HG02623 (cell line): ENCODE measurements around the gene MAPK6.
"Not testable (repeated sequence)": the region's sequence is repeated elsewhere in the genome, so short reads cannot be mapped to it uniquely, and the experiment has no call there.

ENCODE experiments used
- ATAC-seq: cut with Tn5 transposase; IDR thresholded peaks from one replicate; pipeline ENCODE4 v1.9.1; 2021; ENCODE audit warnings: moderate library complexity; ENCODE audit not compliant: unreplicated experiment

Gene MAPK6

DNA sequence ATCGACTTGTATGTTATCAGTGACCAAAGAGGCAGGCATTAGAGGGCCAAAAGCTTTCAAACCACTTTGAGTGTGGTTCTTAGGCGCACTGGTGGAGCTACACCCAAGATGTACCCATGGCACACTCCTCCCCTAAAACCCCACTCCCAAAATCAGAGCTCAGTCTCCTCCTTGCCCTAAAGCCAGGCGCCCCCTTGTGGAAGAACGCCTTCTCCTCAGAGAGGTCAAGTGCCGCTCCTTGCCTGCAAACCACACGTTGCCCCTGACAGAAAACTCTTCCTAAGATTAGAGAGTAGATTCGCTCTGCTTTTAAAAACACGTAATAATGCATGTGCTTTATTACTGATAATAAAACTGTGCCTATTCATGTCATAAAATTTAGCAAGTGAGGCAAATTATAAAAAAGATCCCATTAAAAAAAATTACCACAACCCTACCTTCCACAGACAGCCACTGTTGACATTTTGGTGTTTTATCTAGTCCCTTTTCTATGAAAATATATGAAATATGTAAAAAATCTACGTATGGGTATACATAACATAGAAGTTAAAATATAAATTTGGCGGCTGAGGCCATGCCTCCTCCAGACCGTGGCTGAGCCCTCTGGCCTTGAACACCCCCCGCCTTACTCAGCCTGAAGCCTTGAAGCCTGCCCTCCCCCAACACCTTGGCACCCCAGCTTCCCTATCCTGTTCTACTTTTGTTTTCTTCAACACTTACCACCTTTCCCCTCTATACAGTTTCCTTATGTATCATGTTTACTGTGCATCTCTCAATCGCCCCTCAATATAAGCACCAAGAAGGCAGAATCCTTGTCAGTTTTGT lies 60.1 kb downstream of the MAPK6 start:
- ATAC-seq: no peak

DNA sequence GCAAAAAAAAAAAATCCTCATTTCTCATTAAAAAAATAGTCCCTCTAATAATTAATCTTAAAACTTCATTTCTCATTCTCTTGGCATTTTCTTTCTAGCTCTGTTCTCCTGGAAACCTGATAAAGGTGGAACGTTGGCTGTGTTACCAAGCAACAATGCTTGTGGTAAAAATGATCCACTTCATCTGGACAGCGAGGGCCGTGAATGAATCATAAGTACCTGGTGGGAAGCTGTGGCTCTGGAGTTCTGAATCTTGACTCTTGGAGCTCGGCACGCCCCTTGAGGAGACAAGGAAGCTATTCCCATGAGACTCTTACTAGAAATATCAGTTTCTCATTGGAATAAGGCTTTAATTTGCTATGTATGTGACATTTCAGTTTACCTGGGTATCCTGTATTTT lies 61.0 kb downstream of the MAPK6 start:
- ATAC-seq: no peak

DNA sequence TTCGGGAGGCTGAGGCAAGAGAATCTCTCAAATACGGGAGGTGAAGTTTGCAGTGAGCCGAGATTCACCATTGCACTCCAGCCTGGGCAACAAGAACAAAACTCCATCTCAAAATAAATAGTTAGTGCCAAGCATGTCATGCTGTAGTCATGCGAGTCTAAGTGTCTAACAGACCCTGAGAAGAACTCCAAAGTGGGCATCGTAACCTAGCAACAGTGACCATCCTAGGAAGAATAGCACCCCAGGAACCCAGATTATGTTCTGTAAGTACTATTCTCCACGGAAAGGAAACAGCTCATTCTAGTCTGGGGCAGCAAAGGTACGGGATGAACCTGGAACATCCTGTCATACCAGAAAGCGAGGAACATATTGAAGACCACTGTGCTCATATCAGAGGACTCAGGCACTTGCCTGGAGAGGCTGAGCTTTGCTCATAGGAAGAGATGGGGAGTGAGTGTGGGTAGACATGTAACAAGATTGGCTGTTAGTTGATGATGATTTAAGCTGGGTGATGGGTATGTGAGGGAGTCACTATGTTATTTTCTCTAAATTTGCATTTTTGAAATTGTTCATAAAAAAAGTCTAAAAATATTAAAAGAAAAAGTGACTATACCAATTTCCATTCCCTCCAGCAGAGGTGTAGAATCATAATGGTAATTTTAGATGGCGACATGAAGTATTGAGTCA lies 61.8 kb downstream of the MAPK6 start:
- ATAC-seq: no peak

DNA sequence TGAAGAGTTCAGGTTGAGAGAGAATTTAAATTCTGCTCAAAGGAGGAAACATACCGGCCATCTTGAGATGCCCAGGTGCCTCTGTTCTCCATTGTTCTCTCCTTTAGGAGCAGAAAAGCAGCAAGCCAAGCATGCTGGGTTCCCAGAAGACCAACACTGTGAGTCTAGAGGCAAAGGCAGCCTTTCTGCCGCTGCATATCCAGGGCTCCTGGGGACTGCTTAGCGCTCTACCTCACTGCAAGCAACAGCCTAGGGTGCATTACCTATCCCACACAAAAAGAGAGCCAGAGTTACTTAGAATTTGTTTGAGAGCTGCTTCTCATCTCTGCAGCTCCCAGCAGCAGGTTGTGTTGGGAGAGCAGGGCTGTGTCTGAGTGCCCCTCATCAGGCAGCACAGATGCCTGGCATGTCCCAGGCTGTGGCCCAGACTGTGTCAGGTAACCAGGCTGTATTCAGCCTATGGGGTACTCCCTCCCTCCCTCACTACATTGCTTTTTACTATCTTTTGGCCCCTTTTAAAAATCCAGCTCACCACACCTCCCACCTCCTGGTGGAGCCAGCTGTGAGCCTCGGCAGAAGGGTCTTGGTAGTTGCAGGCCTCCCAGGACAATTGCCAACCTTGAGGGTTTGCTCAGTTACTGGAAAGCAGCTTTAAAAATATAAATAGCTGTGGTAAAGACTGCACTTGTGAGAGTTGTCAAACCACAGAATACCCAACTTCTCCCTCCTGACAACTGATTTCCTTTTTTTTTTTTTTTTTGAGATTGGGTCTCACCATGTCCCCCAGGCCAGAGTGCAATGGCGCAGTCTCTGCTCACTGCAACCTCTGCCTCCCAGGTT lies 63.4 kb downstream of the MAPK6 start:
- peak; percentile 69 for ATAC-seq

DNA sequence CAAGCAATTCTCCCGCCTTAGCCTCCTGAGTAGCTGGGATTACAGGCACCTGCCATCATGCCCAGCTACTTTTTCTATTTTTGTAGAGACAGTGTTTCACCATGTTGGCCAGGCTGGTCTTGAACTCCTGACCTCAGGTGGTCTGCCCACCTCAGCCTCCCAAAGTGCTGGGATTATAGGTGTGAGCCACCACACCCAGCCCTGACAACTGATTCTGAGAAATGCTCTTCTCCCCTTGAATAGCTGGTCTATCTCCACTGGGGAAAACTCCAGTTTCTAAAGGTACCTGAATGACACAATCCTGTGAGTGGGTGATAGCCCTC lies 64.0 kb downstream of the MAPK6 start:
- ATAC-seq: peak; percentile 20

DNA sequence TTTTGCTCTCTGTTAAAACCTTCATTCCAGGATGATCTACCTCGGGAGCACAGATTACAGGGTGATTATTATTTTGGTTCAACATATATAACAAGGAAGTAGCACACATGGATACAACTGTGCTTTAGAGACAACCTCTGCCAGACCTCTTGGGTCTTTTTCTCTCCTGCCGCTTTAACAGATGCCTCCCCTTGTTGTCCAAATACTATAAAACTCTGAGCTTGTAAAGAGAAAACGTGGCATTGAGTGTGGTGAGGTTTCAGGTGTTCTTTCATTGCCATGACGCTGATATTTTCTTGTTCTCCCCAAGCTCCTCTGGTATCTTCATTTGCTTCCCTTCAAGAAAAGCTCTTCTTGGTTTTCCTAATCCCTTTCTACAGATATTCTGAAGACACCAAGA lies 64.6 kb downstream of the MAPK6 start:
- no peak for ATAC-seq

DNA sequence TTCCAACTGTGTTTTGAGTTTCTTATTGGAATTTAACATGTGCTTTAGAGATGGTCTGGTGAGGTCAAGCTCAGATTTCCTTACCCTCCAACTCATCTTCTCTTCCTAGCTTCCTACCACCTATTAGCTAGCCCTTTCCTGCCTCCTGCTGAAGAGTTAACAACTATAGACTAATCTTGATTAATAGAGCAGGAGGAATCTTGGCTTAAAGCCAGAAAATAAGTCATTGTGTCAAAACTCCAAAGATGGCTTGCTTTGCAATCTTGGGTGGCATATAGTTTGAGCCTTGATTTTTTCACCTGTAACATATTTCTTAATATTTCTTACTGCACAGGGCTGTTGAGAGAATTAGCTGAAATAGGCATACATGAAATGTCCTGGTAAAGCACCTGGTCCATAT lies 66.3 kb downstream of the MAPK6 start:
- ATAC-seq: no peak

DNA sequence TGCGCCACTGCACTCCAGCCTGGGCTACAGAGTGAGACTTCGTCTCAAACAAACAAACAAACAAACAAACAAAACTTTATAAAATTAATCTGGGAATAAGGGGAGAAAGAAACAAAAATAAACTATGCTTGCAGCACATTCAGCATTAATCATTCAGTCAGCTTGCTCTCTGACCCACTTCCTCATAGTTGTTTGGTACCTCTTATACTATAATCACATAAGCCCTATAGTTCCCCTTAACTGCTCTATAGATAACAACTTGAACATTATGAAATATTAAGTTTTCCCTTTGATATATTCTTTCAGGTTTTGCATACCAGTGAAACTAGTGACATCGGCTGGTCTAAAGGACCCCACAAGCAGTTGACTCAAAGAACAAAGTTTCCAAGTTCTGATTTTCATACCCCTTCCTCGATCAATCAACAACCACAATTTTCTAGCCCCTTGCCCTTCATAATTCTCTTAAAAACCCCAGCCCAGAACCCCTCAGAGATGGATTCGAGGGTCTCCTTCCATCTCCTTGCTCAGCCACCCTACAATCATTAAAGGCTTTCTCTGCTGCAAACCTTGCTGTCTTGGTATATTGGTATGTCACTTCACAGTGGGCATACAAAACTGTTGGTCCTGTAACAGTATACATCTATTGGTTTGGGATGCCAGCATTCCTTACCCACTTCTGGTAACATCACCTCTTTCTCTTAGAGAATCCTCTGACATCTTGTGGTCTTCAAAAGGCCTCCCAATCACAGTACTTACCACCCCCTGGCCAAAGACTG lies 67.2 kb downstream of the MAPK6 start:
- ATAC-seq: no peak

DNA sequence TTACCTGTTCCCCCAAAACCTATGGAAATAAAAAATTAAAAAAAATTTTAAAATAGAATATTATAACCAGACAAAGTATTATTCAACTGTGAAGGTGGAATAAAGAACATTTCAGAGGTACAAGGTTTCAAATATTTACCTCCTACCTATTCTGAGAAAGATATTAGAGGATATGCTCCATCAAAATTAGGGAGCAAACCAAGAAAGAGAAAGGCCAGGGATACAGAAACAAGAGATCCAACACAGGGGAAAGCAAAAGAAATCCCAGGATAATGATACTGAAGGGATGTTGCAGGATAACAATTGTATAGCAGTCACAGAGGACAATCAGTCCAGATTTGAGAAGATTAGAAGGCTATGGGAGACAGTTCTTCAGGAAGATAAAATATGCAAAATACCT lies 71.2 kb downstream of the MAPK6 start:
- ATAC-seq: no peak

DNA sequence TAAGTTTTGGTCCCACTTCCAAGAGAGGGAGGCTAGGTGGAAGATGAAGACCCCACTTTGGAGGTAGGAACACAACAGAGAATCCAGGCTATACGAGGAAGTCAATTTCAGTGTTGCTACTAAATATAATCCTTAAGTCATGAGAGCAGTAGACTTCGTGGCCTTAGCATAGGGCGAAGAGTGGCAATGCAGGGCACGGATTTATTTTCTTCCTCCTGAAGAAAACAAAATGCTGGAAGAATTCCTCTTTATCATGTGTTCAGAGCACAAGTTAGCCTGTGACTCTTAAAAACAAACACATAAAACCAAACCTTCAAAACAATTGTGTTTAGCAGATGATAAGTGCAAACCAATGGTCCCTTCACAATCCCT lies 74.1 kb downstream of the MAPK6 start:
- no peak for ATAC-seq

DNA sequence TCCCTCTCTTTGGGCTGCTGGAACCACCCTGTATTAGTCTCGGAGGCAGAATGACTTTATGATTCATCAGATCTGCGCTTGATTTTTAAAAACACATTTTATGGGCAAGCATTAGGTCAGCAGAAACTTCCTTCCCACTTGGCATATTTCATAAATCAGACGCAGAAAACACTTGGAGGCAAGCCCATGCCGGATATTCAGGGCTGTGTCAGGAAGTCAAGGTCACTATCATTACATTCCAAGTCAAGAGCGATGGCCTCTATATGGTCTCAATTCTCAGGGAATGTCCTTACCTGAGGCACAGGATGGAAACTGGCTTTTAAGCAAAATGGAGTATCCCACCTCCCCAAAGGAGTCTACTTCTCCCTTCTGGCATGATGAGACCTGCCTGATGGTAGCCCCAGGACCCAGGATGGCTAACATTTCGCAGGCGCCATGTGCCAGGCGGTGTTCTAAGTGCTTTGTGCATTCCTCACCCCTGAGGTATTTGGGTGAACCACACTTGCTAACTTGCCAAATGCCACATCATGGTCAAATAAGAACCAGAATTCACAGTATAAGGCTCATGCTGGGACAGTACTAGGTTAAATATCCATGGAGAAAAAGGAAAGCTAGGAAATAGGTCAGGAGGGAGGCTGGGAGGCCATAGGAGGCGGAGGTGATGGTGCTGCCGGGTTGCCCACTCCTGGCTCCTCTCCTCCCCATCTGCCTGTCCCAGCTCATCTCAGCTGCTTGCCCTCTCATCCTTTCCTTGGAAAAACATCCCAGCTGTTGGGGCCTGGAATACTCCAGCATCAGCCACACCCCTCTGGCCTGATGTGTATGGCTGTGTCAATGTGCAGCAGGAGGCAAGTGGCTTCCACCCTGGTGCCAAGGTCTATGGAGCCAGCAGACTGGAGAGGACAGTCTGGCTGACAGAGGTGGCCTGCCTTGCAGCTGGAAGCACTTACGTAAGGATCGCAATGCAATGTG lies 74.8 kb downstream of the MAPK6 start:
- no peak for ATAC-seq

DNA sequence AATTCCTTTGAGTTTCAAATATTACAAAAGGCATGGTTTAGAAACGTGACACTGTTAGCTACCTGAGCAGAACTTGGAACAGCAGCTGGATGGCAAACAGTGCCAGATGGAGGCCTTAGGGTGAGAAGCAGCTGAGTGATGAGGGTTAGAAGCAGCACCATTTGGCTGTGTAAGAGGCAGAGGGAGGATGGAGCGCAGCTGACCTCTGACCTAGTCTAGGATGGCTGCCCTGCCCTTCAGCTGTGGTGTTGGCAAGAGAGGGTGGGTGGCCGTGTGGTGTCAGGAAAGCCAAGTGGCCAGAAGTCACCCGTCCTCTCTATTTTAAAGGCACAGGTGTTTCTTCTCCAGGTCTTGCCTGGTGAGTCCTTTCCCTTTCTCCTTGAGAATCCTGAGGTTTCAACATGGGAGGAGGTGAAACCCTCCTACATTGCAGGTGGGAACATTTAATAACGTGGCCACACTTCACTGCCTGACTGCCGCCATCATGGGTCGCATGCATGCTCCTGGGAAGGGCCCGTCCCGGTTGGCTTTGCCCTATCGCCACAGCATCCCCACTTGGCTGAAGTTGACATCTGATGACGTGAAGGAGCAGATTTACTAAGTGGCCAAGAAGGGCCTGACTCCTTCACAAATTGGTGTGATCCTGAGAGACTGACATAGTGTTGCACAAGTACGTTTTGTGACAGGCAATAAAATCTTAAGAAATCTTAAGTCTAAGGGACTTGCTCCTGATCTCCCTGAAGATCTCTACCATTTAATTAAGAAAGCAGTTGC lies 76.0 kb downstream of the MAPK6 start:
- no peak for ATAC-seq

DNA sequence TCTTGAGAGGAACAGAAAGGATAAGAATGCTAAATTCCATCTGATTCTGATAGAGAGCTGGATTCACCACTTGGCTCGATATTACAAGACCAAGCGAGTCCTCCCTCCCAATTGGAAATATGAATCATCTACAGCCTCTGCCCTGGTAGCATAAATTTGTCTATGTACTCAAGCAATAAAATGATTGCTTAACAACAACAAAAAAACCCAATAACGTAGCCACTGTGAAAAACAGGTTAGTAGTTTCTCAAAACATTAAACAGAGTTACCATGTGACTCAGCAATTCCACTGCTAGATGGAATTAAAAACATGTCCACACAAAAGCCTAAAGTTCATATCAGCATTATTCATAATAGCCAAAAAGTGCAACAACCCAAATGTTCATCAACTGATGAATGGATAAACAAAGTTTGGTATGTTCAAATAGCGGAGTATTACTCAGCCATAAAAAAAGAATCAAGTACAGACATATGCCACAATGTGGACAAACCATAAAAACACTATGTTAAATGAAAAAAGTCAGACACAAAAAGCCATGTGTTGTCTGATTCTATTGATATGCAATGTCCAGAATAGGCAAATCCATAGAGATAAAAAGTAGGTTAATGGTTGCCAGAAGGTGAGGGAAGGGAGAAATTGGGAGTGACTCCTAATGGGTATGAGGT lies 76.7 kb downstream of the MAPK6 start:
- ATAC-seq: no peak

DNA sequence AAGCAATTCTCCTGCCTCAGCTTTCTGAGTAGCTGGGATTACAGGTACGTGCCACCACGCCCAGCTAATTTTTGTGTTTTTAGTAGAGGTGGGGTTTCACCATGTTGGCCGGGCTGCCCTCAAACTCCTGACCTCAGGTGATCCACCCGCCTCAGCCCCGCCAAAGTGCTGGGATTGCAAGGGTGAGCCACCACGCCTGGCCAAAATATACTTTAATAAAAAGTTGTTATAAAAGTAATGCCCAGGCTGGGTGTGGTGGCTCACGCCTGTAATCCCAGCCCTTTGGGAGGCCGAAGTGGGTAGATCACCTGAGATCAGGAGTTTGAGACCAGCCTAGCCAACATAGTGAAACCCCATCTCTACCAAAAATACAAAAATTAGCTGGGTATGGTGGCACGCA lies 77.5 kb downstream of the MAPK6 start:
- ATAC-seq: not testable (repeated sequence)

DNA sequence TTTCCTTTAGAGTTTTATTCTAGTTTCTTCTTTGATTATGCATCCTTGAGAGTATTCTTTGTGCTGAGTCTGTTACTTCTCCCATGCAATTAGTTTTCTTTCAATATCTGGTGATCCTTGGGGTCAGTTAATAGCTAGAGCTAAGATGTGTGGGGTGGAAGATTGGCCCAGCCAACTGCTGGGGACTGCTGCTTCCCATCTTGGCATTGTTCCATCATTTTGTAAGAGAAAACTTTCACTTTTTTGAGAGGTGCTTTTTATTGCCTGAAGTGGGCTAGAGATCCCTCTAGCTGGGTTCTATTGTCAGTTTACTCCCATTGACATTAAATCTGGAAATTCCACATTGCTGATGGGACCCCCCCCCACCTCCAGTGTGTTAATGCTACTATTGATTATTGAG lies 78.2 kb downstream of the MAPK6 start:
- no peak for ATAC-seq

DNA sequence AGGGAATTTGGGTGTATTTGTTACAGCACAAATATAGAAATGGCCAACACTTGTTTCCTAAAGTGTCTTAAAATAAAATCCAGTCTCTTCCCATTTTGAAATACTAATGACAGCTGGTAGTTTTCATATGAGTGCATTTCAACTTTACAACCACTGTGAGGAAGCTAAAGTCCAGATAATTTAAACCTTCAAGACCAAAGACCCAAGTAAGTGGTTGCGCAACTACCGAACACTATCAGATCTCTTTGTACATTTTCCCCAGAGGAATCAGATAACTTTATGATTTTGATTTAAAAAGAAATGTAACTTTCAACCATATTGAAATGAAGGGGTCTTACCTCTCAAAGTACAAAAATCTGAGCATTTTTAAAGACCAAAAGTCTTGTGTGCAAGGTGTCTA lies 79.3 kb downstream of the MAPK6 start:
- no peak for ATAC-seq

DNA sequence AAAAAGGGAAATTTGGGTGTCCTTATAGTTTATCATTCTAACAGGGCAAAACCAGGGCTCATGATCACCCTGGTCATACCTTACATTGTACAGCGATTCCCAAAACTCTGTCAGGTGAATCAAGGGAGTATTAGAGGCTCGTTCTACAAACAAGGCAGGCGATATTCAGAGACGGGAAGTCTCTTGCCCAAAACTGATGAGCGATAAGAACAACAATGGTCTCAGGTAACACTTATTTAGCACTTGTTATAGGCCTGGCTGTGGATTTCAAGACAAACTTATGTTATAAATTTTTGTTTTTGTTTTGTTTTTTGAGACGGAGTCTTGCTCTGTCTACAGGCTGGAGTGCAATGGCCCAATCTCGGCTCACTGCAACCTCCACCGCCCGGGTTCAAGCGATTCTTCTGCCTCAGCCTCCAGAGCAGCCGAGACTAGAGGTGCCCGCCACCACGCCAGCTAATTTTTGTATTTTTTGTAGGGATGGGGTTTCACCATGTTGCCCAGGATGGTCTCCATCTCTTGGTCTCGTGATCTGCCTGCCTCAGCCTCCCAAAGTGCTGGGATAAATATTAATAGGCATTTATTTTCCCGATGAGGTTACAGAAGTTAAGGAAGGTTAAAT lies 80.7 kb downstream of the MAPK6 start:
- no peak for ATAC-seq

DNA sequence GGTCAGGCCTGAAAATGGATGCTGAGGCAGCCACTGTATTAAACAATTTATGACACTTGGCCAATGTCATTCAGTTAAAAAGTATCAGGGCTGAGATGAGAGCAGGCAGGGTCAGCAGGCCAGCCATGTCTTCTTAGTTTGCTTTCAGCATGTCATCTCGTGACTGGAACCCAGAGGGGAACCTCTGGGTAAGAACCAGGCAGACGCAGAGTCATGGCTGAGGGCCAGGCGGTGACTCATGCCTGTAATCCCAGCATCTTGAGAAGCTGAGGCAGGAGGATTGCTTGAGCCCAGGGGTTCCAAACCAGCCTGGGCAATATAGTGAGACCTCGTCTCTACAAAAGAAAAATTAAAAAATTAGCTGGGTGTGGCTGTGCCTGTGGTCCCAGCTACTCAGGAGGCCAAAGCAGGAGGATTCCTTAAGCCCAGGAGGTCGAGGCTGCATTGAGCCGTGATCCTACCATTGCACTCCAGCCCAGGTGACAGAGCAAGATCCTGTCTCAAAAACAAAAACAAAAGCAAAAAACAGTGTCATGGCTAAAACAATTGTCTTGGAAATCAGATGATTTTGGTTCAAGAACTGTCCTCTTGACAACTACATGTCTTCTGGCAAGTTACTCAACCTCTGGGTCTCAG lies 81.9 kb downstream of the MAPK6 start:
- ATAC-seq: no peak
